ENCODE results near the gene MYO5B. TPM values are rescaled to one million over a fixed set of nuclear protein-coding genes. Genes with fewer than 3 reads are reported as not detected.

MYO5B gene
- total RNA-seq, 1 donor, result under 0.01 TPM

DNA sequence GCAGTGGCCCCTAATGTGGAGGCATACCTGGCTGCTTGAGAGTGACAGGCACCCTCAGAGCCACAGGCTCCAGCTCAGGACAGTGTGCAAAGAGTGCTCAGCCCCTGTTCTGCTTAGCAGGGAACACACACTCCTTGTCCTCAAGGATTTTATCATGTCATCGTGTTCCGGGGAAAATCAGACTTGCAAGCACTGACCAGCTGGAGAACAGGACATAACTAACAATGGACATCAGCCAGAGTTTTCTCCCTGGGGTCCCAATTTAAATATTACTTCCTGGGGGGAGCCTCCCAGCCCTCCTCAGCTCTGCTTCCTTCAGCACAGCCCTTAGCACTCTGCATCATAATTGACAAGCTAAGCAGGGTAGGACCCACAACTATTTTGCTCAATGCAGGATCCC lies 206.2 kb downstream of the MYO5B start:
- no peak overlapping the region for H3K4me3 ChIP-seq (ENCODE audit: low read depth, low read length)
- DNase-seq (ENCODE audit: low read depth), result no peak
- no peak for TF ChIP-seq CTCF (IDR thresholded peaks at IDR 0.05; ENCODE audit: insufficient read depth, low read depth, low read length)

DNA sequence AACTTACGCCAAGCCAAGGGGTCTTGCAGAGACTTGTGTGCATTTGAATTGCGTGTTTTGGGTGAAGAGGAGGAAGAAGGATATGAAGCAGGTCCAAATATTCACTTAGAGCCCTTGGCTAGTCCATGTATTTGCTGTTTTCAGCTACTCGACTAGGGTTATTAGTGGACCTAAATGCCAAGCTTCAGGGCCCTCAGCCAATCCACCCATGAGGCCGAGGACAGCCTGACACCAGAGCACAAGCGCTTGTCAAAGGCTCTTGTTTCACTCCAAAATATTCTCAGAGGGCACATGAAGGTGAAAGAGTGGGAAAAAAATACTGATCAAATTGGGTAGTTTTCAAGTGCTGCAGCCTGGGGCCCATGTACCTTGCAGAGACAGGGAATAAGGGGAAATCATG lies 206.8 kb downstream of the MYO5B start:
- no peak overlapping the region for H3K4me3 ChIP-seq (ENCODE audit: low read depth, low read length)
- no peak for TF ChIP-seq CTCF (IDR thresholded peaks at IDR 0.05; ENCODE audit: insufficient read depth, low read depth, low read length)
- no peak for DNase-seq (ENCODE audit: low read depth)

DNA sequence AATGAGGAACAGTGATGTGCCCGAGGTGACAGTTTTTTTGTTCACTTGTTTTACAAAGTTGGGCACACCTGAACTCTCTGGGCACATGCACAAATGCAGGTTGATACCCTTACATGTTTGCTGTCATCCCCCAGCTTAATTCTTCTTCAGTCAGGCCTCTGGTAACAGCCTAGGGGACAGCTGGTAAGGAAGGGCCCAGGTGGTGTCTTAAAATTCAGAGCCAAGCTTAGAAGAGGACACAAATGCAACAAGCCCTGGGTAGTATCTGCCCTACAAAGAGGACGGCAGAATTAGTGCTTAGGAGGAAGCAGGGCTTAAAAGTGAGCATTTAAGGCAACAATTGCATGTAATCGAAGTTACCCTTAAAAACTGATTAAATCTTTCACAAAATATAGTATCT lies 209.7 kb downstream of the MYO5B start:
- no peak overlapping the region for H3K4me3 ChIP-seq (ENCODE audit: low read depth, low read length)
- TF ChIP-seq CTCF (IDR thresholded peaks at IDR 0.05; ENCODE audit: insufficient read depth, low read depth, low read length), result no peak
- DNase-seq (ENCODE audit: low read depth), result no peak

- no peak for DNase-seq (ENCODE audit: low read depth)
- H3K4me3 ChIP-seq (ENCODE audit: low read depth, low read length), result no peak overlapping the region
- no peak for TF ChIP-seq CTCF (IDR thresholded peaks at IDR 0.05; ENCODE audit: insufficient read depth, low read depth, low read length)
Measured at GRCh38 chr18:49980896-49981295, 214.1 kb downstream of the MYO5B start.

DNA sequence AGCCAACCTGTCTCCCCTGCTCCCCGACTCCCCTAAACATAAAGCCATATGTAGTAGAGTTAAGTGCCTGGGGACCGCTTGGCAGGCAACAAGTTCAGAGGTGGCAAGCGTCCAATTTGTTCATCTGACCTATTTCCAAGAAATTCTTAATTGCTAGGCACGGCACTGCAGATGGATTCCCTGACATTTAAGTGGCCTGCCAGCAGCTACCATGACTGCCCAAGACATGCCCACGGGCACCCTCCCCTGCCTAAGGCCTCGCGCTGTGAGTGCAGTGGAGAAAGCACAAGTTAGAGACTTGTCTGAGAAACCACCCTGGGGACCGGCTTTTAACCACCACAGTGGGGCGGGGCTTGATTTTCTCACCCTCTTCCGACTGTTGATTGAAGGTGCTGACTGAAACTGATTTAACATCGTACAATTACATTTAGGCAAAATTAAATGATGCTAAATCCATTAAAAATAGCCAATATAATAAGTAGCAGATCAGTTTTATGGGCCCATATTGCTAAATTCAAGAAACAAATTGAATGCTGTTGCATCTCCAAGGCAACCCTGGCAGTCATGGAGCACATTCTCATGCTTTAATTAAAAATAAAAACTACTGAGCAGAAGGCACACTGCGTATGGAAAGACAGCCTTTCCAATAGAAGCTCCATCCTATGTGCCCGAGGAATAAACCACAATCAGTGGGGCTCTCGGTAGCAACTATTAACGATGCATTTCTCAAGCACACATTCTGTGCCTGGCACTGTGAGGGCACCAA lies 218.0 kb downstream of the MYO5B start:
- H3K4me3 ChIP-seq (ENCODE audit: low read depth, low read length), result no peak overlapping the region
- DNase-seq (ENCODE audit: low read depth), result no peak
- TF ChIP-seq CTCF (IDR thresholded peaks at IDR 0.05; ENCODE audit: insufficient read depth, low read depth, low read length), result no peak

- no peak for DNase-seq (ENCODE audit: low read depth)
- TF ChIP-seq CTCF (IDR thresholded peaks at IDR 0.05; ENCODE audit: insufficient read depth, low read depth, low read length), result no peak
- no peak overlapping the region for H3K4me3 ChIP-seq (ENCODE audit: low read depth, low read length)
Measured at GRCh38 chr18:49976001-49976400, 218.9 kb downstream of the MYO5B start.

GRCh38 chr18:49974079-49974478 lies 220.9 kb downstream of the MYO5B start:
- TF ChIP-seq CTCF (IDR thresholded peaks at IDR 0.05; ENCODE audit: insufficient read depth, low read depth, low read length), result no peak
- no peak for DNase-seq (ENCODE audit: low read depth)
- H3K4me3 ChIP-seq (ENCODE audit: low read depth, low read length), result no peak overlapping the region
